GM12892 (cell line): Measurements from ENCODE around the gene ZIC5.

ENCODE experiments used
- POLR2A ChIP-seq: IDR thresholded peaks from 2 replicates; pipeline ENCODE4 v1.6.1; 2011; ENCODE audit warnings: low read depth, low read length, control low read depth
- POLR2AphosphoS5 ChIP-seq: IDR thresholded peaks from 2 replicates; pipeline ENCODE4 v1.6.1; 2011; ENCODE audit warnings: low read depth, low read length, control low read depth

GRCh38 chr13:99975626-99976025 is 4.1 kb upstream of the ZIC5 start:
- TF ChIP-seq POLR2A, result no peak
- no peak for TF ChIP-seq POLR2AphosphoS5
